Suprapubic skin (tissue), 4 donors: ENCODE data around the gene CDC42SE2. TPM values are rescaled to one million over a fixed set of nuclear protein-coding genes. Genes with fewer than 3 reads are reported as not detected.

Experiments
- DNase-seq, 2 donors: peaks; one replicate each; pipeline ENCODE4 v3.0.0-alpha.2; 2019; ENCODE audit warnings: low spot score in 2 of 2
- H3K27ac ChIP-seq: fragments of 200-600 bp; sonication (generic); one replicate; pipeline ENCODE4 v1.5.1; 2019
- H3K27me3 ChIP-seq: fragments of 200-600 bp; sonication (generic); one replicate; pipeline ENCODE4 v1.5.1; 2019
- H3K36me3 ChIP-seq: fragments of 200-600 bp; sonication (generic); one replicate; pipeline ENCODE4 v1.5.1; 2019
- H3K4me1 ChIP-seq: fragments of 200-600 bp; sonication (generic); one replicate; pipeline ENCODE4 v1.5.1; 2019
- H3K4me3 ChIP-seq: fragments of 200-600 bp; sonication (generic); one replicate; pipeline ENCODE4 v1.5.1; 2019; ENCODE audit warnings: mild to moderate bottlenecking
- H3K9me3 ChIP-seq: fragments of 200-600 bp; sonication (generic); one replicate; pipeline ENCODE4 v1.5.1; 2019
- EP300 ChIP-seq: sonication (generic); formaldehyde crosslinking; IDR thresholded peaks from one replicate; pipeline ENCODE4 v1.6.1; 2017; ENCODE audit warnings: antibody characterized with exemption
- POLR2A ChIP-seq, 2 donors: fragments of 450-650 bp; IDR thresholded peaks; one replicate each; pipeline ENCODE4 v1.6.1; 2017; ENCODE audit warnings: antibody characterized with exemption in 2 of 2, mild to moderate bottlenecking in 2 of 2, moderate library complexity in 2 of 2
- POLR2AphosphoS5 ChIP-seq, 3 donors: sonication (generic); formaldehyde crosslinking; IDR thresholded peaks; one replicate each; pipeline ENCODE4 v1.6.1; 2017; ENCODE audit warnings: antibody characterized with exemption in 3 of 3
- WGBS: methylation state at CpG from one replicate; pipeline ENCODE4 v1.1.5; 2018; 5-methylcytosine and 5-hydroxymethylcytosine counted together
- total RNA-seq, 4 donors: library from RNA; depleted of rRNA; stranded (reverse); fragments of >200 nt; gene quantifications; one replicate each; pipeline ENCODE4 v1.1.0, GENCODE V29; 2016
- TF ChIP-seq, protein P1 (sequence below), 2 donors: fragments of 200-600 bp in 1 of 2; fragments of 450-650 bp in 1 of 2; sonication (generic) in 1 of 2; IDR thresholded peaks; one replicate each; pipeline ENCODE4 v1.5.1; 2016 to 2019; ENCODE audit warnings: antibody characterized with exemption in 2 of 2, mild to moderate bottlenecking in 1 of 2, moderate library complexity in 1 of 2

Gene CDC42SE2
- total RNA-seq, 4 donors from 2014 or later: 32.4 to 46.6 (median 36.7) TPM

DNA sequence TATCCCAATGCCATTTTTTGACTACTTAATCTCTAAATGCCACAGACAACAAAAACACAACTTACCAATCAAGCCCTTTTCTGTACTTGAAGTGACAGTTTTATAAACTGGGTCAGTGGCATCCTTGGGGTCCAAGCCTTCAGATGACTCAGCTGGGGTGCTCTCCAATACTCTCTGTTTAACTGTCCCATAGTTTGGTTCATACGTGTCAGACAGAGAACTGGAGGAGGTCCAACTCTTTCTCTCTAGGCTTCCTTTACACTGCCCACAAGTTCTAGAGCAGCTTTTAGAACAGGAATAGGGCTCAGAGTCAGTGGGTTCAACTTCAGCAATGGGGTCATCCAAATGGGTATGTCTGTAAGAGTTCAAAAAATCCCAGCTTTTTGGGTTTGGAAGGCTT lies 166.9 kb downstream of the CDC42SE2 start:
- Histone ChIP-seq H3K4me1 (peaks cover 4% of the 10 kb centered on the region), H3K27ac (no peak overlapping the region), H3K4me3 (no peak overlapping the region), H3K36me3 (peaks cover 77% of the 10 kb centered on the region), H3K9me3 (no peaks in the 10 kb centered on the region), H3K27me3 (no peaks in the 10 kb centered on the region)
- 88% methylated on average over 1 of the region's 1 CpG for WGBS
- no peak for DNase-seq
- no peak for TF ChIP-seq EP300

DNA sequence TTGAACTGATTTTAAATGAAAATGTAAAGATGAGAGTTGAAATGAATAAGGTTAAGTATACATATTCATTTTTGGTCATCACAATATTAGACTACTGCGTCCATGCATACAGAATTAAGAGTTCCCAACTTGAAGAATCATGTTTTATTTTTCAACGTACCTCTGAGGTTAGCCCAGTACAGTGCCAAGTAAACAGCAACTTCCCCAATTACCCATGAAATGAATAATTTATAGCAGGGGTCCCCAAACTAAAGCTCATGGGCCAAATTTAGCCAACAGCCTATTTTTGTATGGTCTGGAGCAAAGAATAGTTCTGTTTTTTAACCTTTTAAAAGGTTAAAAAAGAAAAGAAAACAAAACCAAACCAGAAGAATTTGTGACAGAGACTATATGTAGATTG lies 167.9 kb downstream of the CDC42SE2 start:
- Histone ChIP-seq H3K9me3 (no peaks in the 10 kb centered on the region), H3K4me3 (no peak overlapping the region), H3K27ac (no peak overlapping the region), H3K4me1 (peaks cover 11% of the 10 kb centered on the region), H3K36me3 (peaks cover 75% of the 10 kb centered on the region), H3K27me3 (no peaks in the 10 kb centered on the region)
- no peak for DNase-seq
- TF ChIP-seq EP300: no peak
- no peak for TF ChIP-seq POLR2AphosphoS5 (IDR thresholded peaks at IDR 0.05)
- TF ChIP-seq POLR2A (IDR thresholded peaks at IDR 0.05): no peak
- 94% methylated on average over 2 of the region's 2 CpGs for WGBS

DNA sequence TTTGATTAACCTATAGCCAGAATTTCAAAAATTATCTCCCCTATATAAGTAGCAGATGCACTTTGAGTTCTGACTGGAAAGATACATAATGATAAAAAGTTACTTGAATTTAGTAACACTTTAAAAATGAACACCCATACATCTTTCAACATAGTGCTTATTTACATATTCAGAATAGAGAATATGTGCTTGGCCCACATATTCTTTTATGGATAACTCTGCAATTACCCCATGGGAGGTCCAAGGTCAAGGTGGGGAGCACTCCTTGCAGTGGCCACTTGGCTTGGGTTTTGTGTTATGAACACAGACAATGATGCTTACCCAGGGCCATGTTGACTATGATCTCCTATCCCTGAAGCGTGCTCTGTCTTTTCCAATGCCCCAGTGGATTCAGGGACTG lies 169.3 kb downstream of the CDC42SE2 start:
- Histone ChIP-seq H3K4me1 (peaks cover 11% of the 10 kb centered on the region), H3K27ac (no peak overlapping the region), H3K27me3 (no peaks in the 10 kb centered on the region), H3K36me3 (peaks cover 75% of the 10 kb centered on the region), H3K4me3 (no peak overlapping the region), H3K9me3 (no peaks in the 10 kb centered on the region)
- TF ChIP-seq POLR2A (IDR thresholded peaks at IDR 0.05) (no peak), EP300 (no peak), POLR2AphosphoS5 (IDR thresholded peaks at IDR 0.05) (no peak)
- TF ChIP-seq, protein P1, sequence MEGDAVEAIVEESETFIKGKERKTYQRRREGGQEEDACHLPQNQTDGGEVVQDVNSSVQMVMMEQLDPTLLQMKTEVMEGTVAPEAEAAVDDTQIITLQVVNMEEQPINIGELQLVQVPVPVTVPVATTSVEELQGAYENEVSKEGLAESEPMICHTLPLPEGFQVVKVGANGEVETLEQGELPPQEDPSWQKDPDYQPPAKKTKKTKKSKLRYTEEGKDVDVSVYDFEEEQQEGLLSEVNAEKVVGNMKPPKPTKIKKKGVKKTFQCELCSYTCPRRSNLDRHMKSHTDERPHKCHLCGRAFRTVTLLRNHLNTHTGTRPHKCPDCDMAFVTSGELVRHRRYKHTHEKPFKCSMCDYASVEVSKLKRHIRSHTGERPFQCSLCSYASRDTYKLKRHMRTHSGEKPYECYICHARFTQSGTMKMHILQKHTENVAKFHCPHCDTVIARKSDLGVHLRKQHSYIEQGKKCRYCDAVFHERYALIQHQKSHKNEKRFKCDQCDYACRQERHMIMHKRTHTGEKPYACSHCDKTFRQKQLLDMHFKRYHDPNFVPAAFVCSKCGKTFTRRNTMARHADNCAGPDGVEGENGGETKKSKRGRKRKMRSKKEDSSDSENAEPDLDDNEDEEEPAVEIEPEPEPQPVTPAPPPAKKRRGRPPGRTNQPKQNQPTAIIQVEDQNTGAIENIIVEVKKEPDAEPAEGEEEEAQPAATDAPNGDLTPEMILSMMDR (IDR thresholded peaks at IDR 0.05): no peak
- 93% methylated on average over 1 of the region's 1 CpG for WGBS
- no peak for DNase-seq

DNA sequence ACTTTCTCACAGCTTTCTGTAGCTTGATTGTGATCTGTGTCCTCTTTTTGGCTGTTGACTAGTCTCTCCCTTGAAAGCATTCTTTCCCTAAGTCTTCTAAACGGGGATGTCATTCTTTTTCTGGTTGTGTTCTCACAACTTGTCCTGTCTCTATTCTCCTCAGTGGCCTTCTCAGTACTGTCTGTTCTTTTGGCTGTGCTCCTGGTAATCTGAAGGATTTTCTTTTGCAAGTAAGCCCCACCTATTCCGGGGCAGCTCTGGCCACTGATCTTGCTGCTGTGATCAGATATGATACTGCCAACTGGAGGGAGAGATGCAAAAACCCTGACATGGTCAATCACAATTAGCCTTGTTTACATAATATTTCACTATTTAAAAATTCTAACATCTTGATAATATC lies 172.2 kb downstream of the CDC42SE2 start:
- peak overlapping the region; percentile 61 for H3K27ac ChIP-seq
- 46% methylated on average over 2 of the region's 2 CpGs for WGBS

DNA sequence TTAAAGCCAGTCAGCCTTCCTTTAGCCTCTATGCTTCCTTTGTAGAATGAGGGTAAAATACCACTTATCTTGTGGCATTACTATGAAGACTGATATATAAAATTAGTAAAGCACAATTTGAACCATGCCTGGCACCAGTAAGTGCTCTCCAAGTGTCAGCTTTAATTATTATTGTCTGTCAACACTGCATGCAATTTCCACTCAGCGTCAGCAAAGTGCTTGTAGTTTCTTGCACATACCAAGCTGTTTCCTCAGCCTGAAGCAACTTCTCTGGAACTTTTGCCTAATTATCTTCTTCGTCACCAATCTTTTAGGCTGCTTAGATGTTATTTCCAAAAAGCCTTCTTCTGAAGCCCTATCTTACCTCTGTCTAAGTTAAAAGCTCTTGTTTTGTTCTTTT lies 177.3 kb downstream of the CDC42SE2 start:
- H3K36me3 ChIP-seq: peaks cover 47% of the 10 kb centered on the region
- DNase-seq: no peak

More for the DNA sequence above, 172.2 kb downstream of the CDC42SE2 start:
- H3K4me3 ChIP-seq: no peak overlapping the region
- H3K36me3 ChIP-seq: peaks cover 76% of the 10 kb centered on the region
- peaks cover 11% of the 10 kb centered on the region for H3K4me1 ChIP-seq
- no peaks in the 10 kb centered on the region for H3K9me3 ChIP-seq
- no peaks in the 10 kb centered on the region for H3K27me3 ChIP-seq
- DNase-seq: no peak
- TF ChIP-seq, protein P1 (IDR thresholded peaks at IDR 0.05): no peak
- TF ChIP-seq EP300: no peak
- no peak for TF ChIP-seq POLR2AphosphoS5 (IDR thresholded peaks at IDR 0.05)
- no peak for TF ChIP-seq POLR2A (IDR thresholded peaks at IDR 0.05)

More for the DNA sequence above, 177.3 kb downstream of the CDC42SE2 start:
- Histone ChIP-seq H3K9me3 (no peaks in the 10 kb centered on the region), H3K27ac (no peak overlapping the region), H3K4me3 (no peak overlapping the region), H3K4me1 (peaks cover 5% of the 10 kb centered on the region), H3K27me3 (no peaks in the 10 kb centered on the region)
- TF ChIP-seq EP300 (no peak), POLR2AphosphoS5 (IDR thresholded peaks at IDR 0.05) (no peak), POLR2A (IDR thresholded peaks at IDR 0.05) (no peak)
- TF ChIP-seq, protein P1 (IDR thresholded peaks at IDR 0.05): no peak
- 74% methylated on average over 2 of the region's 2 CpGs for WGBS

Other genes with a start within 250 kb of the CDC42SE2 start
- 100 to 1,000 TPM; 150 to 239 (median 206) TPM for gene HINT1, start 98.8 kb upstream of the CDC42SE2 start, total RNA-seq
- gene LYRM7, start 93.1 kb upstream of the CDC42SE2 start, total RNA-seq: 10 to 100 TPM in 1 of 4 donors, 1 to 10 TPM in 3; 7.0 to 10.4 (median 8.0) TPM